ENCODE data around the gene PNKD. TPM values are rescaled to one million over a fixed set of nuclear protein-coding genes. Genes with fewer than 3 reads are reported as not detected.

The PNKD gene
- polyA plus RNA-seq, 6 donors from 2014 or later: 99.4 to 143 (median 127) TPM

GRCh38 chr2:218395090-218395444 lies 124.7 kb downstream of the PNKD start:
- H3K4me1 Mint-ChIP-seq: peaks cover 35 to 54% (median 54%) of the 10 kb centered on the region in 3 donors
- H3K9me3 Mint-ChIP-seq: peaks cover 0 to 3% (median 0%) of the 10 kb centered on the region in 7 donors
- DNase-seq (no peak), ATAC-seq (ENCODE audit: low read depth in 2 of 2) (no peak)
- H3K27me3 Mint-ChIP-seq: no peaks in the 10 kb centered on the region
- peak overlapping the region in 5 of 8 donors; percentile 20 to 92 (median 35) for H3K4me3 Mint-ChIP-seq
- peak overlapping the region in 2 of 6 donors; percentile 18 to 19 for H3K27ac Mint-ChIP-seq
- no peaks in the 10 kb centered on the region for H3K36me3 Mint-ChIP-seq

- no peaks in the 10 kb centered on the region for H3K36me3 Mint-ChIP-seq
- peaks cover 35 to 54% (median 54%) of the 10 kb centered on the region in 3 donors for H3K4me1 Mint-ChIP-seq
- peaks cover 0 to 3% (median 0%) of the 10 kb centered on the region in 7 donors for H3K9me3 Mint-ChIP-seq
- peak overlapping the region in 5 of 6 donors; percentile 21 to 93 (median 92) for H3K27ac Mint-ChIP-seq
- ATAC-seq (ENCODE audit: low read depth in 2 of 2) (no peak), DNase-seq (no peak)
- H3K27me3 Mint-ChIP-seq: no peaks in the 10 kb centered on the region
- H3K4me3 Mint-ChIP-seq: peak overlapping the region; percentile 92 to 100 (median 96)
Measured at GRCh38 chr2:218395456-218395825, 125.1 kb downstream of the PNKD start.

DNA sequence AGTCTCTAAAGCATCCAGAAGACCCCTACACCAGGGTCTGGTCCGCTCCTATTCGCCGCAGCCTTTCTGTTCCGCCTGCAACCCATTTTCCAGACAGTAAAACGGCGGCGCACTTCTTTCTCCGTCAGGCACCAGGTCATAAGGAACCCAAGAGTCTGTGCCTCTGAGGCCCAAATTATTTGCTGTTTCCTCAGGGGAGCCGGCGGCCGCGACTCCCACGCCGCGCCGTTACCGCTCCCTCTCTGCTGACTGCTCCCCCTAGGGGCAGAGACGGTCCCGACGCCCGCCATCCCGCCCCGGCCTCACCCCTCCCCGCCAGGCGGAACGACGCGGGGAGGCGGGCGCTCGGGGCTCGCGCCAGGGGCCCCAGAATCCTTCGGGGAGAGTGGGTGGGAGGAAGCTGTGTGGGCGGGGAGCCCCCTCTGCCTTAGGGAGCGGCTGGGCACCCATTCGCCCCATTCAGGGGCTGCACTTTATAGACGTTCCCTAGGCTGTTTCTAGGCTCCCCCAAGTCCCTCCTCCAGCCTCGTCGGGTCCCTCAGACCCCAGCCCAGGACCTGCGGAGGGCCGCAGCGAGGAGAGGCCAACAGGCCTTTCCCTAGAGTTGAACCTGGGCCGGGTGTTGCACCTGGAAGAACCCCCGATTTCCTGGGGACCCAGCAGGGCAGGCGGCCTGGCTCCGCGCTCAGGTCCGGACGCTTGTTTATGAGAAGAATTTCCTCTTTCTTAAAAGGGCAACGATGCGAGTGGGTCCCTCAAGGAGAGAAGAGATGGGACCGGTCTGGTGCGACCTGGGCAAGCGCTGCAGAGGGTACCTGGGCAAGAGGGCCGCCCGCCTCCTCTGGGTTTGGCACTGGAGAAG lies 125.7 kb downstream of the PNKD start:
- ATAC-seq (ENCODE audit: low read depth in 2 of 2) (peak; percentile 70 to 74), DNase-seq (peak; percentile 94)
- Mint-ChIP-seq H3K9me3 (peaks cover 0 to 3% (median 0%) of the 10 kb centered on the region in 7 donors), H3K27ac (peak overlapping the region; percentile 86 to 98 (median 93)), H3K36me3 (no peaks in the 10 kb centered on the region), H3K4me3 (peak overlapping the region; percentile 92 to 100 (median 96)), H3K4me1 (peaks cover 35 to 56% (median 54%) of the 10 kb centered on the region in 3 donors), H3K27me3 (no peaks in the 10 kb centered on the region)

Other genes with a start within 250 kb of the PNKD start
- not detected for gene RUFY4, start 201.3 kb upstream of the PNKD start, polyA plus RNA-seq (ENCODE audit: low read depth in 6 of 6)
- gene CXCR2, start 144.5 kb upstream of the PNKD start, polyA plus RNA-seq (ENCODE audit: low read depth in 6 of 6): 1 to 10 TPM in 2 of 6 donors, under 1 TPM in 2, not detected in 2; 0.36 to 2.3 (median 1.3) TPM
- gene CXCR1, start 103.6 kb upstream of the PNKD start, polyA plus RNA-seq (ENCODE audit: low read depth in 6 of 6): 1 to 10 TPM in 1 of 6 donors, not detected in 5; 2.3 TPM
- 1,000 to 10,000 TPM in 1 of 6 donors, 100 to 1,000 TPM in 5; 672 to 1,268 (median 835) TPM for gene ARPC2, start 53.3 kb upstream of the PNKD start, polyA plus RNA-seq (ENCODE audit: low read depth in 6 of 6)
- 1 to 10 TPM in 1 of 6 donors, under 1 TPM in 4, not detected in 1; 0.18 to 1.8 (median 0.33) TPM for gene GPBAR1, start 9.5 kb upstream of the PNKD start, polyA plus RNA-seq (ENCODE audit: low read depth in 6 of 6)
- gene AAMP, start 382 bp upstream of the PNKD start, polyA plus RNA-seq (ENCODE audit: low read depth in 6 of 6): 100 to 1,000 TPM in 2 of 6 donors, 10 to 100 TPM in 4; 80.7 to 109 (median 96.4) TPM
- gene TMBIM1, start 22.0 kb downstream of the PNKD start, polyA plus RNA-seq (ENCODE audit: low read depth in 6 of 6): 100 to 1,000 TPM in 4 of 6 donors, 10 to 100 TPM in 2; 72.6 to 137 (median 108) TPM
- gene CATIP, start 86.3 kb downstream of the PNKD start, polyA plus RNA-seq (ENCODE audit: low read depth in 6 of 6): under 1 TPM in 1 of 6 donors, not detected in 5; 0.23 TPM
- gene SLC11A1, start 111.8 kb downstream of the PNKD start, polyA plus RNA-seq (ENCODE audit: low read depth in 6 of 6): 1 to 10 TPM in 4 of 6 donors, under 1 TPM in 2; 0.82 to 2.4 (median 1.1) TPM
- gene CTDSP1, start 129.3 kb downstream of the PNKD start, polyA plus RNA-seq (ENCODE audit: low read depth in 6 of 6): 10 to 100 TPM in 5 of 6 donors, 1 to 10 TPM in 1; 10.0 to 13.8 (median 11.9) TPM
- gene VIL1, start 148.6 kb downstream of the PNKD start, polyA plus RNA-seq (ENCODE audit: low read depth in 6 of 6): under 1 TPM; 0.06 to 0.43 (median 0.23) TPM

All from naive B cell (primary cell).